Measurements from ENCODE around the gene AFTPH. TPM values are rescaled to one million over a fixed set of nuclear protein-coding genes. Genes with fewer than 3 reads are reported as not detected.
A peak's percentile ranks its signal among the peaks of the same experiment; 100 is the strongest.

AFTPH gene
- total and polyA plus RNA-seq, 9 of the 15 experiments (the other 6 are each of a cell fraction or from before 2014, with no cell fraction given): 8.0 to 26.2 (median 13.8) TPM

GRCh38 chr2:64523666-64524603 is at the start of gene AFTPH (continued):
- no peak for TF ChIP-seq RBM25 (IDR thresholded peaks at IDR 0.05; ENCODE audit: low read depth, low read length, severe bottlenecking)
- TF ChIP-seq EP400 (IDR thresholded peaks at IDR 0.05): peak; percentile 73; the same call in 1 of the 2 replicates
- TF ChIP-seq CREM (IDR thresholded peaks at IDR 0.05; ENCODE audit: low read depth): peak; percentile 98
- no peak for TF ChIP-seq MBD1 (CRISPR knock-in tag; IDR thresholded peaks at IDR 0.05)
- no peak for TF ChIP-seq ILK (tag; IDR thresholded peaks at IDR 0.05; ENCODE audit: borderline replicate concordance, low read depth)
- no peak for TF ChIP-seq ZKSCAN3 (CRISPR knock-in tag; IDR thresholded peaks at IDR 0.05)
- peak; percentile 45 for TF ChIP-seq CCNT2 (IDR thresholded peaks at IDR 0.05; ENCODE audit: borderline replicate concordance, extremely low read depth, insufficient read length, low read depth, low read length)
- no peak for TF ChIP-seq MIER1 (IDR thresholded peaks at IDR 0.05; ENCODE audit: low read depth)
- TF ChIP-seq MYNN (IDR thresholded peaks at IDR 0.05): no peak
- no peak for TF ChIP-seq MYNN (CRISPR knock-in tag; IDR thresholded peaks at IDR 0.05)
- no peak for TF ChIP-seq KAT7 (CRISPR knock-in tag; IDR thresholded peaks at IDR 0.05; ENCODE audit: borderline replicate concordance)
- no peak for TF ChIP-seq DNMT1 (IDR thresholded peaks at IDR 0.05)
- TF ChIP-seq GTF3C2 (IDR thresholded peaks at IDR 0.05; ENCODE audit: borderline replicate concordance, extremely low read depth, insufficient read length): no peak
- no peak; the same call in 1 of the 2 replicates for TF ChIP-seq DPF2 (IDR thresholded peaks at IDR 0.05)
- no peak for TF ChIP-seq PHB (CRISPR knock-in tag; IDR thresholded peaks at IDR 0.05)
- no peak for TF ChIP-seq SRSF1 (IDR thresholded peaks at IDR 0.05; ENCODE audit: low read depth, low read length)
- no peak for TF ChIP-seq HOMEZ (CRISPR knock-in tag; IDR thresholded peaks at IDR 0.05)
- peak; percentile 3; the same call in 1 of the 2 replicates for TF ChIP-seq NCOR1 (IDR thresholded peaks at IDR 0.05)
- TF ChIP-seq SMARCA4 (IDR thresholded peaks at IDR 0.05): 0 out of 2 replicates have a peak, but pooled peaks have one; percentile 13
- TF ChIP-seq ZNF165 (CRISPR knock-in tag; IDR thresholded peaks at IDR 0.05; ENCODE audit: borderline replicate concordance): no peak

Data from K562 (cell line).